HUDEP-2 (cell line): ENCODE data around the gene SOX18.
"Not testable (repeated sequence)": the region's sequence is repeated elsewhere in the genome, so short reads cannot be mapped to it uniquely, and the experiment has no call there.

Source experiments
- DNase-seq, 76 experiments: peaks; one replicate each; lab custom pipeline; 2025; ENCODE audit not compliant: unreplicated experiment in 76 of 76; lab: John Stamatoyannopoulos, UW

SOX18 gene

DNA sequence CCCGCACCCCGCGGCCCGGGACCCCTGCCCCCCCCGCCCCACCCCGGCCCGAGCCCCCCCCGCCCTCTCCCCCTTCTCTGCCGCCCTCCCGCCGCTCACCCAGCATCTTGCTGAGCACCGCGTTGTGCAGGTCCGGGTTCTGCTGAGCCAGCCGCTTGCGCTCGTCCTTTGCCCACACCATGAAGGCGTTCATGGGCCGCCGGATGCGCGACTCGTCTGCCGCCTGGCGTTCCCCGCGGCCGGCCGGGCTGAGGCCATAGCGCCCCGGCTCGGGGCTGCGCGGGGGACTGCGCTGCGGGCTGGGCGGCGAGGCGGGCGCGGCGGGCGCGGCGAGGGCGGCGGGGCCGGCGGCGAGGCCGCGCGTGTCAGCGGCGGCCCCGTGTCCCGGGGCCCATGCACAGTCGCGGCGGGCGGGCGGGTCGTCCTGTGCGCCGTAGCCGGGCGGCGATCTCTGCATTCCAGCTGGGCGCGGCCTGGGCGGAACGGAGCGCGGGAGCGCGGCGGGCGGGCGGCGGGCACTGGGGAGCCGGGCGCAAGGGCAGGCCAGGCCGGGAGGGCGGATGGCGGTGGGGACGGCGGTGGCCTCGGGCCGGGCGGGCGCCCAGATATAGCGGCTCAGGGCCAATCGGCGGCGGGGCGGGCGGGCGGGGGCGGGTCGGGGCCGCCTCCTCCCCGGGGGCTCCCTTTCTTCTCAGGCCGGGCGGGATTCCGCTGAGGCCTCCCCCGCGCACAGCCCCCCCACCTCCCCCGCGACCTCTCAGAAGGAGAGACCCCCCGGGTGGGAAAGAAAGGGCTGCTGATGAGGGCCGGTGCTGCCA lies at the start of gene SOX18:
Gene SOX18 (minus strand): TSS at position 580 of the 818 bp plus-strand sequence. CDS start 123 bp downstream, at position 457.
- DNase-seq: peak in 6 of 76 experiments; percentile 8 to 31 (median 20)

DNA sequence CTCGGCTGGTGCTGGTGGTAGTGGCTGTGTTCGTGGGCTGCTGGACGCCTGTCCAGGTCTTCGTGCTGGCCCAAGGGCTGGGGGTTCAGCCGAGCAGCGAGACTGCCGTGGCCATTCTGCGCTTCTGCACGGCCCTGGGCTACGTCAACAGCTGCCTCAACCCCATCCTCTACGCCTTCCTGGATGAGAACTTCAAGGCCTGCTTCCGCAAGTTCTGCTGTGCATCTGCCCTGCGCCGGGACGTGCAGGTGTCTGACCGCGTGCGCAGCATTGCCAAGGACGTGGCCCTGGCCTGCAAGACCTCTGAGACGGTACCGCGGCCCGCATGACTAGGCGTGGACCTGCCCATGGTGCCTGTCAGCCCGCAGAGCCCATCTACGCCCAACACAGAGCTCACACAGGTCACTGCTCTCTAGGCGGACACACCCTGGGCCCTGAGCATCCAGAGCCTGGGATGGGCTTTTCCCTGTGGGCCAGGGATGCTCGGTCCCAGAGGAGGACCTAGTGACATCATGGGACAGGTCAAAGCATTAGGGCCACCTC lies 49.1 kb upstream of the SOX18 start:
- no peak for DNase-seq

DNA sequence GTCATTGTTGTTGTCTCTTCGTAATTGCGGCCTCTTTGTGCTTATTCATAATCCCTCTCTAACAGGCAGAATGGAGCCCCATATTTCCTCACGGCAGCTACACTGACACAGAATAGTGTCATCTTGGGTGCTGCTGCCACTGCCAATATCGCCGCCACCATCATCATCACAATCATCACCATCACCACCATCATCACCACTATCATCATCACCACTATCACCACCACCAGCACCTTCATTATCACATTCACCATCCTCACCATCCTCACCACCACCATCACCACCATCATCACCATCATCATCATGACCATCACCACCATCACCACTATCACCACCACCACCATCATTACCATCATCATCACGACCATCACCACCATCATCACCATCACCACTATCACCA lies 47.1 kb upstream of the SOX18 start:
- no peak for DNase-seq

DNA sequence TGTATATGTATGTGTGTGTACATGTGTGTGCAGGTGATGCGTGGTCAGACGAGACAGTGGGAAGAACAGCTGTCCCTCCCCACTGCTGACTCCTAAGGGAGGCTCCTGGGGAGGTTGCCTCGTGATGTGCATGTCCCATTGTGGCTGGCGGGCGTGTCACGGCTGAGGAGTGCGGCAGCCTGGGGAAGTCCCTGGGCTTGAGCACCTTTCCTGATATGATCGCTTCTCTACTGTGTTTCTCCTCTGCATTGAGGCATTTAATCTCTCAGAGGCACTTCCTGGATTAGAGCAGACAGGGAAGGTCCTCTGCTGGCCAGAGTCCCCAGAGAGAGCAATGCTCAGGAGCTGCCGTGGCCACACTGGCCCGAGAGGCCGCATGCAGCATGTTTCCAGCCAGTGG lies 46.5 kb upstream of the SOX18 start:
- DNase-seq: no peak

DNA sequence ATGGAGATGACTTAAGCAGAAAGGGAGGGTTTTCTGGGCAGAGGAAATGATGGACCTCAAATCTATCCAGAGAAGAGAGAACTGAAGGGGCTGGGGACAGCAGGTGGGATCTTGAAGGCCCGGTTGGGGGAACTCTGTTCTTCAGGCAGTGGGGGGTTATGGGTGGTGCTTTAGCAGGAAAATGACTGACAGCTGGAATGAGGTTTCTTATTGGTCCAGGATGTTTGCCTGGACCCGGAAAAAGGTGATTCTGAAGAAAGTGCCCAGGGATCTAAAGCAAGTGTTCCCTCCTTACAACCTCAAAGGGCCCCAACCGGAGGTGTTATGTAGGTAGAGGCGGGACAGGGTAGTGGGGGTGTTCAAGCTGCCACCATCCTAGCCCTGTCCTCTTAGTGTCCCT lies 46.0 kb upstream of the SOX18 start:
- no peak for DNase-seq

DNA sequence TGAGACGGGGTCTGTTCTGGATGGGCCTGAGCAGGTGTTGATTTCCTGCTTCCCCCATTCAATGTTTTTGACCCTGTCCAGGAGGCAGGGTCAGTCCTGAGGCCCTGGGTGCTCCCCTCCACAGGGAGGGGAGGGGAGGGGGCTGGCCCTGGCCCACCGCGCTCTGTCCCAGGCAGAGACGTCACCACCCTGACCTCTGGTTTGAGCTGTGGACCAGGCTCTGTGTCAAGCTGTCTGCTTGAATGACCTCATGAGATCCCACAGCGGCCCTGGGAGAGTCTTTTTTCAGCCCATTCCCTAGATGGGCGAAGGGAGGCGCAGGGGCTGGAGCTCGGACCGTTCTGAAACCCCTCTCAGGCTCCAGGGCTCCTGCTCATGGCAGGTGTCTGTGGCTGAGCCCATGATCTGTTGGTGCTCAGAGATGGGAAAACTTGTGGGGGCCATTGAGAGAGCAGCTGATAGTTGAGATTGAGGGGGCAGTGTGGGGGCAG lies 43.6 kb upstream of the SOX18 start:
- no peak for DNase-seq

DNA sequence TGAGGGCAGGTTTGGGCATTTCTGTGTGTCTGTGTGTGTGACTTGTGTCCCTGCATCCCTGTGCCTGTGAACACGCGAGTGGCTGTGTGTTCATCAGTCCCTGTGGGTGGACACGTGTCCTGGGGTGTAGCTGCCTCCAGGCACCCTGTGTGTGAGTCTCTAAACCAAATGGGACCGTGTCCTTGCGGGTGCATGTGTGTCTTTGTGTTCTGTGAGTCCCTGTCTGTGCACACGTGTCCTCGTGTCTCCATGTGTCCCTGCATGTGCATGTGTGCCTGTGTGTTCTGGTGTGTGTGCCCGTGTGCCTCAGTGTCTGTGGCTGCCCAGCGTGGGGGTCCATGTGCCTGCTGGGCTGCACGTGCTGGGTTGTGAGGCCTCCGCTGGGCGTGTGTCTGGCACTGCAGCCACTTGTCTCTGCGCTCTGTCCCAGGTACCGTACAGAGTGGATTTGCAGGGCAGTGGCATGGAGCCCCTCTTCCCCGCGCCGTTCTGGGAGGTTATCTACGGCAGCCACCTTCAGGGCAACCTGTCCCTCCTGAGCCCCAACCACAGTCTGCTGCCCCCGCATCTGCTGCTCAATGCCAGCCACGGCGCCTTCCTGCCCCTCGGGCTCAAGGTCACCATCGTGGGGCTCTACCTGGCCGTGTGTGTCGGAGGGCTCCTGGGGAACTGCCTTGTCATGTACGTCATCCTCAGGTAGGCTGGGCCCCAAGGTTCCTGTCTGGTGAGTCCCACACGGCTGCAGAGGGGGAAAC lies 43.0 kb upstream of the SOX18 start:
- DNase-seq: no peak

DNA sequence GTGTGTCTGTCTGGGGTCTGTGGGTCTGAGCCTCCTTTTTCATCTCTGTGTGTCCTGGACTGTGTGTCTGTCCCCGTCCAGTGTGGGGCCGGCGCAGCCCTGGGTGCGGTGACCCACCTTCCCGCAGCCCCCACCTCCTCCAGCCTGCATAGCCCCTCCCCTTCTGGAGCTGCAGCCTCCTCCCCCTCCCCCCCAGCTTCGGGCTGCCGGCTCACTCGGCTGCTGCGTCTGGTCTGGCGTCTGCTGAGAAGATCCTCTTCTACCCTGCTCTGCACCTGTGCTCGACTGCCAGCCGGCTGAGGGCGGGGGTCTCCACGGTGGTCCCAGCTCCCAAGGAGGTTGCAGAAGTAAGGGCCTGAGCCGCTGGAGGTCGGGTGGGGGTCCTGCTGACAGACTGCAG lies 42.3 kb upstream of the SOX18 start:
- no peak for DNase-seq

DNA sequence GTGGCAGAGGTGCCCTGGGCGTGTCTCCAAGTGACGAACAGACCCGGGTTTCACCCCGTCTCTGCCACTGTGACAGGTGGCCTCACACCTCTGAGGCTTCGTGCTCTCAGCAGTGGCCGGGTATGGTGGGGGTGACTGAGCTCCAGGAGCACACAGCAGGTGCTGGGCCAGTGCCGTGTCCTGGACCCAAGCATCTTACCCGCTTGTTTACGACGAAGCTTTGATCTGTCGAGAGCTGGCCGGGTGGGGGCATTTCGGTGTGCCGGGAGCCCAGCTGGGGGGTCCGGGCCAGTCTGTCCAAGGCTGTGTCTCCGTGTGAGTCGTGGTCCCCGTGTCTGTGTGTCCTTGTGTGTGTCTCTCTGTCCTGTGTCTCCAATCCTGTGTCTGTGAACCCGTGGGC lies 41.9 kb upstream of the SOX18 start:
- no peak for DNase-seq

DNA sequence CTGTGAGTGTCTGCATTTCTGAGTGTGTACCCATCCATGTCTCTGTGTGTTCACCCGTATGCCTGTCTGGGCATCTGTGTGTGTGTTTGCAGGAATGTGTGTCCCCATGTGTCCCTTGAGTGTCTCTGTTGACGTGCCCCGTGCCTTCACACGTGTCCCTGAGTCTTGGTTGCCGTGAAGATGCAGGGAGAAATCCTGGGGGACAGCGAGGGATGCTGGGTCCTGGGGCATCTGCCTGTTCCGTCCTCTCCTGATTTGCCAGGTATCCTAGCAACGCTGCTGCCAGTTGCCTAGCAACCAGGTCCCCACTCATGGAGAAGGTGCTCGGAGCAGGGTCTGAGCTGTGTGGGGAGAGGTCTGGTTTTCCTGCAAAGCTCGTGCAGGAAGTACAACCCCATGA lies 40.7 kb upstream of the SOX18 start:
- no peak for DNase-seq

DNA sequence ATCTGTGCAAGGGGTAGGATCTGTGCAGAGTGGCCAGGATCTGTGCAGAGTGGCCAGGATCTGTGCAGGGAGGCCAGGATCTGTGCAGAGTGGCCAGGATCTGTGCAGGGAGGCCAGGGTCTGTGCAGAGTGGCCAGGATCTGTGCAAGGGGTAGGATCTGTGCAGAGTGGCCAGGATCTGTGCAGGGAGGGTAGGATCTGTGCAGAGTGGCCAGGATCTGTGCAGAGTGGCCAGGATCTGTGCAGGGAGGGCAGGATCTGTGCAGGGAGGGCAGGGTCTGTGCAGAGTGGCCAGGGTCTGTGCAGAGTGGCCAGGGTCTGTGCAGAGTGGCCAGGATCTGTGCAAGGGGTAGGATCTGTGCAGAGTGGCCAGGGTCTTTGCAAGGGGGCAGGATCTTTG lies 39.1 kb upstream of the SOX18 start:
- DNase-seq: not testable (repeated sequence)

DNA sequence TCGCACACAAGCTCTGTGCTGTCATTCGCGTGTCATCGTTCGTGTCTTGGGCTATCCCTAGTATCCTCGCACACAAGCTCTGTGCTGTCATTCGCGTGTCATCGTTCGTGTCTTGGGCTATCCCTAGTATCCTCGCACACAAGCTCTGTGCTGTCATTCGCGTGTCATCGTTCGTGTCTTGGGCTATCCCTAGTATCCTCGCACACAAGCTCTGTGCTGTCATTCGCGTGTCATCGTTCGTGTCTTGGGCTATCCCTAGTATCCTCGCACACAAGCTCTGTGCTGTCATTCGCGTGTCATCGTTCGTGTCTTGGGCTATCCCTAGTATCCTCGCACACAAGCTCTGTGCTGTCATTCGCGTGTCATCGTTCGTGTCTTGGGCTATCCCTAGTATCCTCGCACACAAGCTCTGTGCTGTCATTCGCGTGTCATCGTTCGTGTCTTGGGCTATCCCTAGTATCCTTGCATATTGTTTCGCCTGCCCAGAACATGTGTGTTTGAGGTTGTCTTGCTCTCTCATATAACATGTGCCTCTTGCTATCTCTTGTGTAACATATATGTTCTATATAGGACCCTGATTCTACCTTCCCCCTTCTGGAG lies 37.9 kb upstream of the SOX18 start:
- not testable (repeated sequence) for DNase-seq

DNA sequence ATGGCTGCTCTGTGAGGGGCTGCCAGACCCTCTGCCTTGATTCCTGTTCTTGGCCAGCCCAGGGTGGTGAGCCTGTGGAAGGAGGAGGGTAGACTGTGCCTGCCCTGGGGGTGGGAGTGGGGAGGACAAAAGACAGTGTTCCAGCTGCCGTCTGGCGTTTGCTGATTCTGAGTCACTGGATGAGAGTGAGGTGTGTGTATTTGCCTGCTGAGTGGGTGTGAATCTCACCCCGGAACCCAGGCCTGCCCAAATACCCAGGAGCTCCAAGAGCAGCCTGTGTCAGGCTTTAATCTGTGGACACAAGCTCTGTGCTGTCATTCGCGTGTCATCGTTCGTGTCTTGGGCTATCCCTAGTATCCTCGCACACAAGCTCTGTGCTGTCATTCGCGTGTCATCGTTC lies 37.4 kb upstream of the SOX18 start:
- no peak for DNase-seq

DNA sequence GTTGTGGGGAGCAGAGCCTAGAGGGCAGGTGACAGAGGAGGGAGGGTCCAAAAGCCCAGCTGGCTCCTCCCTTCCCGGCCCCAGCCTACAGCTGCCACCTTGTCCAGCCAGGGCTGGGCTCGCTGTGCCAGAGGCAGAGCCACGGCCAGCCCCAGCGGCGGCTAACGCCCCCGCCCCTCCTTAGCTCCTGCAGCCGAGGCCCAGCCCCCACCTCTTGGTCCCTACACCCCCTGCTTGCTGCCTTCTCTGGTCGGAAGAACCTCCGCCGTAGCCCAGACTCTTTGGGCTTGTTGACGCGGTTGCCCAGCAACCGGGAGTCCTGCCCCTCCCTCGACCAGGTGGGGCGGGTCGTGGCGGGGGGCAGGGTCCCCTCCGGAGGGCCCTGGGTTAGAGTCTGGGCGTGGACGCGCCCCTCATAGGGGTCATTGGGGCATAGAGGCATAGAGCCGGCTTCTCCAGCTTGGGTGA lies 35.3 kb upstream of the SOX18 start:
- no peak for DNase-seq

DNA sequence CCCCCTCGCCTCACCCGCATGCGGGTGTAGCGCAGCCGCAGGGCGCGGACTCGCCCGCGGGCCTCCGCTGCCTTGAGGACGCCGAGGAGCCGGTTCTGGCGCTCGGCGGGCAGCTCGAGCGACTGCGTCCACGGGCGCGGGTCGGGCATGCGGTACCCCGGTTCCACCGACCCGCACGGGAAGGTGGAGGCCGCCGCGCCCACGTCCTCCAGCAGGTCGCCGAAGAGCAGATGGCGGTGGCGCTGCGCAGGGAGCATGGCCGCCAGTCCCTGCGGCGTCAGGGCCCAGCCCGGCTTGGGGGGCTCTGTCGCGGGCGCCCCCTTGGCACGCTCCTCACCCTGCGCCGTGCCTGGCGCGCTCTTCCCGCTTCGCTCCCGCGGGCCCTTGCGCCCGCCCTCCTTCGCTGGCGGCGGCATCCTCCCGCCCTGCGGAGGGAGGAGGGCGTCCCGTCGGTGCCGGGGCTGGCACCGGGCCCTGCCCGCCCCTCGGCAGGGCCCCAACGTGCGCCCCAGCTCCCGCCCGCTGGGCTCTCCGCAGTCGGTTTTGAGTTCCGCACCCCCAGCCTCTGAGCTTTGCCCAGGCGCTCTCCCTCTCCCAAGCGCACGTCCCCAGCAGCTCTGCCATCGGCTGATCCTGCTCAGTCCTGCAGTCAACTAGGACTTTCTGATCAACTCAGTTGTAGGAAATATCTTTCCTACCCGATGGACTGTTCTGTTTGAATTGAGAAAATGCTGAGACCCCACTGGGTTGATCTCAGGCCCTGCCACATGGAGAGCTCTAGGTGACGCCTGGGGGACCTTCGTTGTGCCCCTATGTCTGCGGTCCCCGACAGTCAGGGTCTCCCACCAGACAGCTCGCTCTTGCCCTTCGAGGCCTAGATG lies 34.6 kb upstream of the SOX18 start, which contains the start of gene LKAAEAR1:
Gene LKAAEAR1 (minus strand): TSS at position 595 of the 881 bp plus-strand sequence. CDS start 179 bp downstream, at position 416.
- no peak for DNase-seq

DNA sequence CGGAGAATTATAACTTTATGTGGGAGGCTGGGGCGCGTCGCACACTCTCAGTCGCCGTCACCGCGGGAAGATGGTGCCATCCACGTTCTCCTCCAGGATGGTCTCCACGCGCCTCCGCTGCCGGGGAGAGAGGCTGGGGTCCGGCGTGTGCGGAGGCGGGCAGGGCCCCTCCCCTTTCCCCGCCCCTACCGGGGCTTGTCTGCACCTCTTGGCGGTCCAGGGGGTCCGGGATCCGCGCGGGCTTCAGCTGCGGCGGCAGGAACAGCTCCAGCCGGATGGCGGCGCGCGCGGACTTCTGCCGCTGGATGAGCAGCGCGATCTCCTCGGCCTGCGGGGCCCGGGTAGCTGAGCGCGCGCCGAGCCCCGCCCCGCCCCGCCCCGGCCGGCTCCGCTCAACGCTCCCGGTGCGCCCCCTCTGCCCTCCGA lies 34.0 kb upstream of the SOX18 start:
- peak in 40 of 76 experiments; percentile 8 to 61 (median 32) for DNase-seq

DNA sequence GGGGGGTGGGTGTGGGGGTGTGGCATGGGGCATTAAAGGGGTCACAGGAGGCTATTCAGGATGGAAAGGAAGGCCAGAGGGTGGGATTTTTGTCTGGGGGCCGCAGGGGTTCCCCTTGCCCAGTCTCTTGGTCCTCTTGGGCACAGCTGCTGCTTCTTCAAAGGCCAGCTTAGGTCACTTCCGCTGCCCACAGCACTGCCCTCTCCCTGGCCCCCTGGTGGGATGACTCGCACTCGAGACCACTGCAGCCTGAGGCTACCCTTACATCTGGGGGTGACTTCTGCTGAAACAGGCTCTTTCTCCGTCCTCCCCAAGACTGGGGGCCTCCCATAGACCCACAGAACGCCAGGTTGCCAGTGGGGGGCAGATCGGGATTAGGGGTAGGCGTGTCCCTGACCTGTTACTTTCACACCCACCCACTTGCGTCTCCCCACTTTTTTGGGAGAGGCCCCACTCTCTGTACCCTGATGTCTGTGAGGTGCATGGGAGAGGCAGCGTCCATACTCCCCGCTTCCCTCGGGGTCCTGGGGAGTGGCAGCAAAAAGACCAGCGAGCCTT lies 33.5 kb upstream of the SOX18 start:
- DNase-seq: no peak

DNA sequence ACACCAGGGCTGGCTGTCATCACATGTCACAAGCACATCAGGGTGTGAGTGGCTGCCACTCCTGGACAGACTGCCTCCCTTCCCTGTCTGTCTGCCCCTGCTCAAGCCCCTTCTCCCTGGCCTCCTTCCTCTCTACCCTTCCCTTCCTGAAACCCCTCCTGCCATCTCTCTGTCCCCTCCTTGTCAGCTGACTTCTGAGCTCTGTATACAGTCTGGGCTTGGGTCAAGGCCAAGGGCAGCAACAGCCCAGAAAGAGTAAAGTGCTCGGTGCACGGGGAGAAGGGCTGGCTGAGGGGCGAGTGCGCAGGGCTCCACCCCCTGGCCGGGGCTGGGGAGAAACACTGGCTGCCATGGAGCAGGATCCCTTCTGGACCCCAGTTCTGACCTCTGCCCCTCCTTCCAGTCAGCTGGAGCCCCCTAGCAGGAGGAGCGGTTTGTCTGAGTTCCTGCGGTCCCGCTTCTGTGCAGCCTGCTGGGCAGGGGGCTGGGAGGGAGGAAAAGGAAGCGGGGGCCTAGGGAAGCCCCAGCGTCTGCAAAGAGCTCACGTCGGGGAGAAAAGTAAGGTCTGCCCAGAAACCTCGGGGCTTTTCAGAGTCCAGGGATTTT lies 32.8 kb upstream of the SOX18 start:
- no peak for DNase-seq

DNA sequence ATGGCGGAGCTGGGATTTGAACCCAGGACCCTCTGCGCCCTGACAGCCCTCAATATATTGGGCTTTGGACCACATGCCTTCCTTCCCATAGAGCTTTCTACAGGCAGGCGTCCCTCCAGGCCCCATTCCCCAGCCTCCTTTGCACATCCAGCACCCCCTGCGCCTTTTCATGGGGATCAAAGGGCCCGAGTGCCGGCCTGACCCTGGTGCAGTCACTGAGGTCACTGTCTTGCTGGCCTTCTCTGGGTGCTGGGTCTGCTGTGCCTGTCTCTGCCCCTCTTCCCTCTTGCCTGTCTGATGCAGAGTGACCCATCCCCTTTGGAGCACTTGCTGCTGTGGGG lies 32.2 kb upstream of the SOX18 start:
- no peak for DNase-seq
